ENCODE data around the gene GRAMD1A.
"Not testable (repeated sequence)": the region's sequence is repeated elsewhere in the genome, so short reads cannot be mapped to it uniquely, and the experiment has no call there.

The GRAMD1A gene

GRCh38 chr19:34999498-35000337 is at the start of gene GRAMD1A:
TSS of gene GRAMD1A (plus strand) at chr19:35000323. CDS start at chr19:35000479, 156 bp downstream.
- DNase-seq (ENCODE audit: low read depth): peak; percentile 89

GRCh38 chr19:34953092-34953491 is 47.0 kb upstream of the GRAMD1A start:
- no peak for DNase-seq (ENCODE audit: low read depth)

GRCh38 chr19:34957830-34958751 is 42.0 kb upstream of the GRAMD1A start:
- DNase-seq (ENCODE audit: low read depth): no peak

GRCh38 chr19:34959021-34959420 is 41.1 kb upstream of the GRAMD1A start:
- DNase-seq (ENCODE audit: low read depth): no peak

GRCh38 chr19:34960103-34960805 is 39.9 kb upstream of the GRAMD1A start:
- DNase-seq (ENCODE audit: low read depth): peak; percentile 49

GRCh38 chr19:34960940-34961679 is 39.0 kb upstream of the GRAMD1A start:
- DNase-seq (ENCODE audit: low read depth): no peak

GRCh38 chr19:34961775-34962686 is 38.1 kb upstream of the GRAMD1A start:
- DNase-seq (ENCODE audit: low read depth): peak; percentile 39

GRCh38 chr19:34962687-34963572 is 37.2 kb upstream of the GRAMD1A start:
- DNase-seq (ENCODE audit: low read depth): peak; percentile 15

- DNase-seq (ENCODE audit: low read depth): peak; percentile 33
Observed at GRCh38 chr19:34963573-34964406, 36.3 kb upstream of the GRAMD1A start, which contains the start of gene ZNF792. TSS of gene ZNF792 (minus strand) at chr19:34964229. CDS start at chr19:34963662, 567 bp downstream.

GRCh38 chr19:34964598-34964997 is 35.5 kb upstream of the GRAMD1A start:
- no peak for DNase-seq (ENCODE audit: low read depth)

GRCh38 chr19:34965505-34965904 is 34.6 kb upstream of the GRAMD1A start:
- not testable (repeated sequence) for DNase-seq (ENCODE audit: low read depth)

GRCh38 chr19:34967551-34967950 is 32.6 kb upstream of the GRAMD1A start:
- DNase-seq (ENCODE audit: low read depth): no peak

- no peak for DNase-seq (ENCODE audit: low read depth)
Observed at GRCh38 chr19:34969721-34970120, 30.4 kb upstream of the GRAMD1A start.

- DNase-seq (ENCODE audit: low read depth): not testable (repeated sequence)
Observed at GRCh38 chr19:34970185-34970780, 29.8 kb upstream of the GRAMD1A start.

- no peak for DNase-seq (ENCODE audit: low read depth)
Observed at GRCh38 chr19:34972163-34972705, 27.9 kb upstream of the GRAMD1A start.

- DNase-seq (ENCODE audit: low read depth): peak; percentile 52
Observed at GRCh38 chr19:34974646-34975045, 25.5 kb upstream of the GRAMD1A start.

- no peak for DNase-seq (ENCODE audit: low read depth)
Observed at GRCh38 chr19:34975056-34975455, 25.1 kb upstream of the GRAMD1A start.

GRCh38 chr19:34976611-34977010 is 23.5 kb upstream of the GRAMD1A start:
- DNase-seq (ENCODE audit: low read depth): no peak
